ENCODE results near the gene CIZ1.

Gene CIZ1

DNA sequence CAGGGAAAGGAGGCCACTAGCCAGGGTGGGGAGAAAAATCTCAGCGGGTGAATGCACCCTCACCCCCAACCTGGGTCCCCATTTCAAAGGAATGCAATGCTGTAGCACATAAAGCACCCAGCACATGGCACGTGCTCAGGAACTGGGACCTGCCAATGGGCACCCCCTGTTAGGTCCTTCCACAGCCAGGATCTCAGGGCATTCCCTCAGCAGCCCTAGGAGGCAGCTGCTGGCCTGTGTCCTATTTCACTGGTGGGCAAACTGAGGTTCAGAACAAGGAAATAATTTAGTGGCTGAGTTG is 20.6 kb upstream of the CIZ1 start:
- CTCF ChIA-PET: interaction anchor here (1.0 to 1.5 kb wide), 3 partner anchors 15 to 94 kb away, joined by 4 read pairs; partner anchors contain the start of gene CIZ1
- POLR2A ChIA-PET: no interaction called here
- TF ChIP-seq CTCF (IDR thresholded peaks at IDR 0.05; ENCODE audit: control extremely low read depth, extremely low read depth, low read depth, missing control alignments): no peak

DNA sequence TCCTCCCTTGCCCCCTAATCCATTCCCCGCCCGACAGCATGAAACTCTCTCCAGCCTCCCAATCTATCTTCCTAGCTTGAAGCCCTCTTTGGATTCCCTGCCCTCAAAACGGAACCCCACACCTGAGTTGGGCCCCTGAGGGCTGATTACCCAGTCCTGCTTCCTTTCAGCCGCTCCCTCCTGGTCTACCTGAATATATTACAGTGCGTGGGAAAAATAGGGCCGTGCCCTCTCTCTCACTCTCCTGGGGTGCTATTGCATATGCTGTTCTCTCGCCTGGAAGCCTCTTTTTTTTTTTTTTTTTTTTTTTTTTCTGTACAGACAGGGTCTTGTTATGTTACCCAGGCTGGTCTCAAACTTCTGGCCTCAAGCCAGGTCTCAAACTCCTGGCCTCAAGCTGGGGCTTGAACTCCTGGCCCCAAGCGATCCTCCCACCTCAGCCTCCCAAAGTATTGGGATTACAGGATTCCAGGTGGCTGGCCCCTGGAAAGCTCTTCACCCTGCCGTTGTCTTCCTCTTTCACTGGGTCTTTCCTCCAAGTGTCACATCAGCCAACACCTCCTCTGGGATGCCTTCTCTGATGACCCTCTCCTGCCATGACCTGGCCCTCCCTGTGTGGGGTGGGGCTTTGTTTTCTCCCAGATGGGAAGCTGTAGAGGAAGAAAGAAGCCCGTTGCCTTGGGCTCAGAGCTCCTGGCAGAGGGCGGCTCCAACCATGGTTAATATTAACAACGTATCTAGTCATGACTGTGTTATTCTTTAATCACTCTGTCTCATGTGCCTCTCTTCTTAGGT is 20.0 kb upstream of the CIZ1 start:
- no peak for TF ChIP-seq CTCF (IDR thresholded peaks at IDR 0.05; ENCODE audit: control extremely low read depth, extremely low read depth, low read depth, missing control alignments)
- DNase-seq (ENCODE audit: extremely low spot score): no peak
- POLR2A ChIA-PET: no interaction called here
- CTCF ChIA-PET: interaction anchor here (1.0 to 1.5 kb wide), 3 partner anchors 14 to 94 kb away, joined by 4 read pairs; partner anchors contain the start of gene CIZ1

More for the DNA sequence above, 20.6 kb upstream of the CIZ1 start:
- DNase-seq (ENCODE audit: extremely low spot score): no peak

- POLR2A ChIA-PET: interaction anchor here (0.6 kb wide), 1 partner anchor 211 kb away, joined by 3 read pairs; no protein-coding TSS in a partner anchor
- CTCF ChIA-PET: interaction anchor here (1.6 to 3.5 kb wide), 2 partner anchors 18 to 153 kb away, joined by 4 to 20 read pairs; partner anchors contain the start of gene CIZ1
- no peak for DNase-seq (ENCODE audit: extremely low spot score)
- TF ChIP-seq CTCF (IDR thresholded peaks at IDR 0.05; ENCODE audit: control extremely low read depth, extremely low read depth, low read depth, missing control alignments): no peak
Measured at GRCh38 chr9:128208946-128209669, 17.7 kb upstream of the CIZ1 start.

DNA sequence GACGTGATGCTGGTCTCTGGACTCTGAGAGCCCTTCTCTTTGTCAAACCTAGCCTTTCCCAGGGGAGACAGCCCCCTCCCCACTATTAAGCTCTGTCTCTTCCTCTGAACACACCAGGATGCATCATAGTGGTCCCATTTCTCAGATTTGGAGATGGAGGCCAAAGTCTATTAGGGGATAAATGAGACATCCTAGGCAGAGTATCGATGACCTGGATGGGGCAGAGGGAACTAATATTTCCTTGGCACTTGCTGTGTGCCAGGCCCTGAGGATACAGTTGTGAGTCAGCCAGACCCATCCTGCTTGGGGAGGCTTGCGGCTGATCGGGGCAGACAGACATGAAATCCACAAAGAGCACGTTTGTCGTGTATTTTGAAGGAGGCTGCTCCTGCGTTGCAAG is 17.0 kb upstream of the CIZ1 start:
- no peak for TF ChIP-seq CTCF (IDR thresholded peaks at IDR 0.05; ENCODE audit: control extremely low read depth, extremely low read depth, low read depth, missing control alignments)
- POLR2A ChIA-PET: no interaction called here
- CTCF ChIA-PET: interaction anchor here (3.5 kb wide), 1 partner anchor 17 kb away, joined by 20 read pairs; the partner anchor contains the start of gene CIZ1
- DNase-seq (ENCODE audit: extremely low spot score): no peak

- DNase-seq (ENCODE audit: extremely low spot score): no peak
- no peak for TF ChIP-seq CTCF (IDR thresholded peaks at IDR 0.05; ENCODE audit: control extremely low read depth, extremely low read depth, low read depth, missing control alignments)
- ChIA-PET POLR2A (interaction anchor here (1.2 kb wide), 1 partner anchor 12 kb away, joined by 4 read pairs; no protein-coding TSS in a partner anchor), CTCF (interaction anchor here (1.3 to 3.5 kb wide), 7 partner anchors 9 to 20 kb away, joined by 3 to 20 read pairs (median 5); partner anchors contain the start of gene CIZ1)
Measured at GRCh38 chr9:128206916-128207910, 15.8 kb upstream of the CIZ1 start.
